ENCODE data around the gene ST6GALNAC5. TPM values are rescaled to one million over a fixed set of nuclear protein-coding genes. Genes with fewer than 3 reads are reported as not detected.

Gene ST6GALNAC5
- polyA plus RNA-seq, 10 donors: 1.2 to 2.7 (median 2.2) TPM

- DNase-seq: no peak
These were observed 177.0 kb downstream of the ST6GALNAC5 start for GRCh38 chr1:77044133-77044849.

- no peak for DNase-seq
These were observed 180.3 kb downstream of the ST6GALNAC5 start for GRCh38 chr1:77047575-77047974.

- no peak for DNase-seq
These were observed 180.8 kb downstream of the ST6GALNAC5 start for GRCh38 chr1:77047978-77048614.

GRCh38 chr1:77048615-77049005, 181.3 kb downstream of the ST6GALNAC5 start:
- DNase-seq: no peak

- no peak for DNase-seq
These were observed 184.1 kb downstream of the ST6GALNAC5 start for GRCh38 chr1:77051425-77051824.

DNA sequence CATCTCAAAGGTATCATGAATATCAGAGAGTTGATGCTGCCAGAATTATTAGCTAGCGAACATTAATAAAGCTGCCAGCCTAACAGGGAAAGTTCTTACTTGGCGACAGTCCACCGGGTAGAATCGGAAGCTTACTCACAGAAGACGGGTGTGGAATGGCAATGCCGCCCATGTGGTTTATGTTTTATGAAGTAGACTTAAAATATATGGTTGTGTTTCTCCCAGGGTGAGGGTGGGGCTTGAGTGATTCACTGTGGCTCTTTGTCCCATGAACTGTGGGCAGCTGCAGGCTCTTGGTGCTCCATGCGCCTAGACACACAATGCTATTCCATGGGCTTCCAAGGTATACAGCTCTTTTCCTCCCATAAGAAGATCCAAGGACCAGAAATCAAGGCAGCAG, 189.2 kb downstream of the ST6GALNAC5 start:
- no peak for DNase-seq

GRCh38 chr1:77057994-77058585, 190.8 kb downstream of the ST6GALNAC5 start:
- DNase-seq: no peak

- DNase-seq: no peak
These were observed 192.7 kb downstream of the ST6GALNAC5 start for GRCh38 chr1:77060000-77060399.

DNA sequence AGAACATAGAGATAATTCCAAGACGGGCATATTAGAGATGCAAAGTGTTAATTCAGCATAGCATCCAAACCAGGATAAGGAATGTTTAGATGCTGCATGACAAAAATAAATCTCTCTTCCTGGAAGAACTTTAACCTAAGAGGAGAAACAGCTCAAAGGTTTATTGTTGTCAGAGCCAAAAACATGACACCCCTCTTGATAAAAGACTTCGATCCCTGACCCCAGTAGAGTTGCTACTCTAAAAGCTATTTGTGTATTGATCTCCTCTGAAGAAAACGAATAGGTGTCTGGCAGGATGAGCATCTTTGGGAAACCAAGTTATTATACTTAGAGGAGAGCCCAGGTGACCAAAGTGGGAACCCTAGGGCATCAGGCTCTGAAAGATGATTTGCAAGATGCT, 193.9 kb downstream of the ST6GALNAC5 start:
- no peak for DNase-seq

DNA sequence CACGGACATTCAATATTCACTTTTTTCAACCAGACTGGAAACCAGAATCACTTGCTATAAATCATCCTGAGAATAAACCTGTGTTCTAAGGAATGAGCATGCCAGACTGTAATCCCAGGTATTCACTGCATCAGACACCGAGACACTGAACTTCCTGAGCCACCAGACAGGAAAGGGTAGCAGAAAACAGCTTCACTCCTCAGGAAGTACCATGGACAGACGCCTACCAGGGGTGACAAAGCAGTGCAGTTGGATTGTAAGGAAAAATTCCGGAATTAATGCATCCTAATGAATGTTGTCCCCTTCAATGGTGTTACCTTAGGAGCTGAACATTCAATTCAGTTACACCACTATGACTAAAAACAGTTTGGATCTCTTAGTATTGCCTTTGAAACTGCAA, 195.8 kb downstream of the ST6GALNAC5 start:
- no peak for DNase-seq

DNA sequence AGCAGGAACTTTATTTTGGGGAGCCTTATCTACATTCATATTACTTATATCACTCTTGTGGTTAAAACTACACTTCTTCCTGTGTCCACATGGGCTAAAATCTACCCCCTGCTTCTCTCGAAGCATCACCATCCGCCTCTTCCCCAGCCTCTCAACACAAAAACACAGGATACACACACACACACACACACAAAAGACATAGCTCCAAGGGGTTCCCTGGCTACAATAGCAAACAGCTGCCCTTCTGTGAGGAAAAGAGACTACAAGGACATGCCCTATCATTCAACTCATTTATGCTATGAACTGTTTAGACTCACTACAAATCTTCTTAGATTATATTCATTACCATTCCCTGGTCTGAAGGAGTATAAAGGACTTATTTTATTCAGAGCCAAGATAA, 197.0 kb downstream of the ST6GALNAC5 start:
- DNase-seq: no peak

DNA sequence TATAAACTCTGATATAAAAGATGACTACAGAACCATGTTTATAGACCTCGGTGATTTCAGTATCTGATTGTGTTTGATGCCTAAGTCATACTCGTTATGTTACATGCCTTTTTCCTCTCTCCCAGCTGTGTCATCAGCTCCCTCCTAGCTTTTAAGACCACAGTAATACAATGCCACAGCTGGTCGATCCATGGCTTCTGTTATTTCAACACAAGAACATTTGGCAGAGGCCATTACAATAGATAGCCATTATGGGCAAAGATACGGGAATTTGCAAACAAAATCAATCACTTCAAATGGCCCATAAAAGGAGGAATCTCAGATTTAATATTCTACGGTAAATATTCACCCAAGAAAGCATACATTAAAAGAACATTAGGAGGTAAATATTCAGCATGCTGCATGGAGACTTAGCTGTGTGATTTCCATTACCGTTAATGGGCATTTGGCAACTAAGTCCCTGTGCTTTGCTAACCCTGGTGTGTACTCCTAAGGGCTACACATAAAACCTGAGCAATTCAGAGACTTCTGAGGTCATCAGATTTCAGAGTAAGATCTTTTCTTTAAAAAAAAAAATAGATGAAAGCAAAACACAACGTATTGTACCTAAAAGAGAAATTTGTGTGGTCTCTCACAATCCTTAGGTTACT, 198.5 kb downstream of the ST6GALNAC5 start:
- DNase-seq: no peak

- DNase-seq: no peak
These were observed 200.7 kb downstream of the ST6GALNAC5 start for GRCh38 chr1:77068013-77068412.

- DNase-seq: no peak
These were observed 209.5 kb downstream of the ST6GALNAC5 start for GRCh38 chr1:77076759-77077158.

DNA sequence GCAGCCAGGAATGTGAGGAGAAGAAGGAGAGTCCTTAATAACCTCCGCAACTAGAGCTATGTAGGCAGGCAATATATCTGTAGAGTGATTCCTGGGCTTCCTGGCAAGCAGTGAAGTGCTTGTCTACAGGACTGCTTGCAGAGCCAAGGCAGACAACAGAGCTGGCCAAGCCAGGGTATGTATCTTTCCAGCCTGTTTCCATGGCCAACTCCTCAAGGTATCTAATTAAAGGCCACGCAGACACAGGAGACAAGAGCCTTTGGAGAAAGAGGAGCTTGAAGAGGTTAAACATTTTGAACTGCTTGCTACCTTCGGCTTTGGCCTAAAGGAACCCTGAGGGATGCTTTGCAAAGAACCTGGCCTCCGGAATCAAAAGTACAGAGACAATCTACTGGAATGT, 214.6 kb downstream of the ST6GALNAC5 start:
- DNase-seq: peak in 2 of 3 donors; percentile 7 to 26

DNA sequence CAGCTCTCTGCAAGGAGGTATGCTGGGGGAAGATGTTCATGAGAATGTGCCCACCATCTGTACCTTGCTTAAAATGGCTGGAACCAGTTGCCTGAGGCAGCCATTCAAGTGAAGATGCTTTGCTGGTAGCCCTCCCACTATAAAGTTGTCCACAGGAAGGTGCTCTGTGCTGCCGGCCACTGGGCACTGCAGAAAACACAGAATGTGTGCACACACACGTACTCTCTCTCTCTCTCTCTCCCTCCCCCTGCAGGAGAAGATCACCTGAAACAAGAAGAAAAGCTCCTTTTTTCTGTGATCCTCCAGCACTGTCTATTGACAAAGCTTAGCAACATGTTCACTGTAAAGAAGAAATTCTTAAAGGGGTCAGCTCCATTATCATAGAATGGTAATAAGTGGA, 217.2 kb downstream of the ST6GALNAC5 start:
- DNase-seq: no peak

DNA sequence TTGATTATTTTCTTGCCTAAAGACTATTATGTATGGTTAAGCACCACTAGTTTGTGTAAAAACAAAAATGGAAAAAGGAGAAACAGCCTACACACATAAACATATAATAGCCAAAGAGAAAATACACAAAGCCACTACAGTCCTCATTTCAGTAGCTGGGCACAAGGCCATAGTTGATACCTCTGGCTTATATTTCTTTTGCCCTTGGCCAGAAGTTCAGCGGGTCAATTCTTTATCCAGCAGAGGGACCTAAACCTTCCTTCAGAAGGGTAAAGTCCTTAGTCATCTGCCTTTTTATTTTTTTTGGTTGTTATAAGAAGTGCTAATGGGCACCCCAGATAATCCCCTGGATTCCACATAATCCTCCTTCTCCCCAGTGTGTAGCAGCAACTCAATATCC, 217.8 kb downstream of the ST6GALNAC5 start:
- no peak for DNase-seq

- DNase-seq: no peak
These were observed 222.5 kb downstream of the ST6GALNAC5 start for GRCh38 chr1:77089756-77090155.

DNA sequence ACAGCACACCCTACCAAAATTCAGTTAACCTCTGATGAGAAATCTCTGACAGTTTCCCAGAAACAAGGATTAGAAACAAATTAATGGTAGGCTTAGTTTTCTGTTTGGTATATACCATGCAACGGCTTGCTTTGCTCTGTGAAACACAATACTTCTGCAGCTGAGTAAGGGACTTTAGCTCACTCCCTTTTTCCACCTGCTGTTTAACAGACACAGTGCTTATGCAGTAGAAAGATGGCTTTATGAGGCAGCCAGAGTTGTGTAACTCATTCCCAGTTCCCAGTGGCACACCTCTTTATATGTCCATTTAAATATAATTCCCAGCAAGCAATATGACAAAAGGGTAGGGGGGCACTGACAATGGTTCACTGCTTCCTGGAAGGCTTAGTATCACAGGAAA, 228.0 kb downstream of the ST6GALNAC5 start:
- peak in 2 of 3 donors; percentile 5 to 26 for DNase-seq

DNA sequence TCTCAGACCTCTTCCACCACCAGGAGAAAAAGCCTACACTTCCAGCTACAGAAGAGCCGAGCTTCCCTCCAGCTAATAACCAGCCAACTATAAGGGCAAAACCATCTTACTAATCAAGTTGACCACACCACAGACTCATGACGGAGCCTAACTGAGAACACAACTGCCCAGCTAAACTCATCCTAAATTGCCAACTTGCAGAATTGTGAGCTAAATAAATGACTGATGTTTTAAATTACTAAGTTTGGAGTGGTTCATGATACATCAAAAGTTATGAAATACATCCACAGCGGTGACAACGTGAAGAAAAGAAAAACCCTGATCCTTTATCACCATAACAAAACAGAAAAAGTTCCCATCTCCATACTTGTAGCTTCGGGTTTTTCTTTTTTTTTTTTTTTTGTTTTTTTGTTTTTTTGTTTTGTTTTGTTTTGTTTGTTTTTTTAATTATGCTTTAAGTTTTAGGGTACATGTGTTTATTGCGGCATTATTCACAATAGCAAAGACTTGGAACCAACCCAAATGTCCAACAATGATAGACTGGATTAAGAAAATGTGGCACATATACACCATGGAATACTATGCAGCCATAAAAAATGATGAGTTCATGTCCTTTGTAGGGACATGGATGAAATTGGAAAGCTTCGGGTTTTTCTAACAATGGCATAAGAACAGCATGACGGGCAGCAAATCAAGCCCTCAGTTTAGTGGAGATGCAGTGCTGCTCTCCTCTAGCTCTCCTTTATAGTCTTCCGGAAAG, 229.4 kb downstream of the ST6GALNAC5 start:
- no peak for DNase-seq

- no peak for DNase-seq
These were observed 233.6 kb downstream of the ST6GALNAC5 start for GRCh38 chr1:77100875-77101274.

GRCh38 chr1:77103486-77103885, 236.2 kb downstream of the ST6GALNAC5 start:
- DNase-seq: no peak
